Kidney (tissue), 14 donors: ENCODE results near the gene RYR3. TPM values are rescaled to one million over a fixed set of nuclear protein-coding genes. Genes with fewer than 3 reads are reported as not detected.

Experiments
- DNase-seq, 5 donors: peaks; one replicate each; pipeline ENCODE4 v3.0.0-alpha.2; 2013 to 2020
- FAIRE-seq: peaks from 2 replicates; lab custom pipeline; 2012; peaks lifted over from hg19 to GRCh38; lab: Jason Lieb, UNC
- H3K27ac ChIP-seq, 2 donors: one replicate each; pipeline ENCODE4 v1.7.0; 2013; ENCODE audit warnings: low read depth in 2 of 2, low read length in 2 of 2, inconsistent platforms in 1 of 2
- H3K27me3 ChIP-seq: one replicate; pipeline ENCODE4 v1.7.1; 2013; ENCODE audit warnings: low read length, inconsistent platforms; ENCODE audit not compliant: control insufficient read depth, insufficient read depth
- H3K36me3 ChIP-seq, 3 donors: one replicate each; pipeline versions ENCODE4 v1.7.0 to v1.7.1; 2013; ENCODE audit warnings: low read length in 3 of 3, control low read depth in 1 of 3, inconsistent platforms in 1 of 3; ENCODE audit not compliant: insufficient read depth in 3 of 3, control insufficient read depth in 2 of 3
- H3K4me1 ChIP-seq, 3 donors: one replicate each; pipeline versions ENCODE4 v1.7.0 to v1.7.1; 2013; ENCODE audit warnings: low read length in 3 of 3, inconsistent platforms in 1 of 3, low read depth in 1 of 3; ENCODE audit not compliant: control insufficient read depth in 2 of 3, insufficient read depth in 2 of 3
- H3K4me3 ChIP-seq, 3 donors: one replicate each; pipeline versions ENCODE4 v1.7.0 to v1.8.1; 2013; ENCODE audit warnings: low read length in 3 of 3, control low read depth in 1 of 3, inconsistent platforms in 1 of 3
- H3K9ac ChIP-seq, 3 donors: one replicate each; pipeline versions ENCODE4 v1.7.0 to v1.7.1; 2013; ENCODE audit warnings: low read length in 3 of 3, control low read depth in 1 of 3, inconsistent platforms in 1 of 3
- H3K9me3 ChIP-seq, 3 donors: one replicate each; pipeline versions ENCODE4 v1.7.0 to v1.7.1; 2013; ENCODE audit warnings: low read length in 3 of 3, control low read depth in 1 of 3, inconsistent platforms in 1 of 3; ENCODE audit not compliant: control insufficient read depth in 2 of 3, insufficient read depth in 1 of 3
- intact Hi-C: fragments of 100-400 bp; cut with DNase I; formaldehyde crosslinking; loops from one replicate; pipeline ENCODE4 v1.11.1; 2022
- polyA plus RNA-seq: library from polyadenylated mRNA; stranded (reverse); fragments of 350-450 nt; fragmentation: Illumina TruSeq; extraction: RNeasy Lipid Tissue Mini Kit (QIAGEN cat#74804); gene quantifications from one replicate; pipeline ENCODE4 v1.2.3, GENCODE V29; 2014; ENCODE audit warnings: low read depth, low replicate concordance; ENCODE audit not compliant: insufficient read depth
- total RNA-seq: library from RNA; stranded (reverse); fragmentation: NEBNext Ultra II Directional; extraction: Animal tissue kit (Norgen Biotek cat#: 25700); gene quantifications from one replicate; pipeline ENCODE4 v1.2.1, GENCODE V29; 2021
- TF ChIP-seq, protein P1 (sequence below): IDR thresholded peaks from 3 replicates; pipeline ENCODE4 v1.5.1; 2012; ENCODE audit warnings: mild to moderate bottlenecking, moderate library complexity, borderline replicate concordance; ENCODE audit not compliant: insufficient read depth; ENCODE audit errors: extremely low read depth
- donor health status: control.
- donor health status: control.
- donor health status: control.
- donor health status: control.
- donor health status: control.
- donor health status: DM: yes; HTN: yes; CAD: no.
- donor health status: Normal renal cell carcinoma (clear cell type).

Gene RYR3
- total and polyA plus RNA-seq, 2 donors from 2014 or later, result 0.90 to 10.5 TPM

DNA sequence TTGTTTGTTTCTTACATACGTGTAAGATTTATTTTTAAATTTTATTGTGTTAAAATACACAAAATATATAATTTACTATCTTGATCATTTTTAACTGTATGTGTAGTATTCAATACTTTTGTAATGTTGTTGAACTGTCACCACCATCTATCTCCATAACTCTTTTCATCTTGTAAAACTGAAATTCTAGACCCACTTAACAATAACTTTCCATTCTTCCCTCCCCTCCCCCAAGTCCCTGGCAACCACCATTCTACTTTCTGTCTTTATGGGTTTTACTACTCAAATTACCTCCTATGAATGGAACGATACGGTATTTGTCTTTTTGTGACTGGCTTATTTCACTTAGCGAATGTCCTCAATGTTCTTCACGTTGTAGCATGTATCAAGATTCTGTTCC is 395.4 kb downstream of the RYR3 start:
- intact Hi-C loops, result no loop called here
- FAIRE-seq, result no peak
- no peak for DNase-seq
- H3K9me3 ChIP-seq, result peaks cover 0 to 6% (median 3%) of the 10 kb centered on the region in 3 donors
- no peaks in the 10 kb centered on the region for H3K4me1 ChIP-seq
- TF ChIP-seq, protein P1, sequence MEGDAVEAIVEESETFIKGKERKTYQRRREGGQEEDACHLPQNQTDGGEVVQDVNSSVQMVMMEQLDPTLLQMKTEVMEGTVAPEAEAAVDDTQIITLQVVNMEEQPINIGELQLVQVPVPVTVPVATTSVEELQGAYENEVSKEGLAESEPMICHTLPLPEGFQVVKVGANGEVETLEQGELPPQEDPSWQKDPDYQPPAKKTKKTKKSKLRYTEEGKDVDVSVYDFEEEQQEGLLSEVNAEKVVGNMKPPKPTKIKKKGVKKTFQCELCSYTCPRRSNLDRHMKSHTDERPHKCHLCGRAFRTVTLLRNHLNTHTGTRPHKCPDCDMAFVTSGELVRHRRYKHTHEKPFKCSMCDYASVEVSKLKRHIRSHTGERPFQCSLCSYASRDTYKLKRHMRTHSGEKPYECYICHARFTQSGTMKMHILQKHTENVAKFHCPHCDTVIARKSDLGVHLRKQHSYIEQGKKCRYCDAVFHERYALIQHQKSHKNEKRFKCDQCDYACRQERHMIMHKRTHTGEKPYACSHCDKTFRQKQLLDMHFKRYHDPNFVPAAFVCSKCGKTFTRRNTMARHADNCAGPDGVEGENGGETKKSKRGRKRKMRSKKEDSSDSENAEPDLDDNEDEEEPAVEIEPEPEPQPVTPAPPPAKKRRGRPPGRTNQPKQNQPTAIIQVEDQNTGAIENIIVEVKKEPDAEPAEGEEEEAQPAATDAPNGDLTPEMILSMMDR, result no peak
- no peak overlapping the region for H3K9ac ChIP-seq
- no peak overlapping the region for H3K27ac ChIP-seq
- no peaks in the 10 kb centered on the region for H3K36me3 ChIP-seq
- no peak overlapping the region for H3K4me3 ChIP-seq
- H3K27me3 ChIP-seq, result no peaks in the 10 kb centered on the region

DNA sequence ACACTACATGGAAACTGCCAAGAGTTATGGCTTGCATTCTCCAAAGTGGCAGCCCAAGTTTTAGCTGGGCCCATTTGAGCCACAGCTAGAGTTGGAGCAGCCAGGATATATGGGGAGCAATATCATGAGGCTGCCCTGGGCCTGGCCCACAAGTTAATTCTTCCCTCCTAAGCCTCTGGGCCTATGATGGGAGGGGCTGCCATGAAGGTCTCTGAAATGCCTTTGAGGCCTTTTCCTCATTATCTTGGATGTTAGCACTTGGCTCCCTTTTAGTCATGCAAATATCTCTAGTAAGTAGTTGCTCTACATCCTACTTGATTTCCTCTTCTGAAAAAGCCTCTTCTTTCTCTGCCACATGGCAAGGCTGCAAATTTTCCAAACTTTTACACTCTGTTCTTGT is 400.0 kb downstream of the RYR3 start:
- TF ChIP-seq, protein P1, result no peak
- Histone ChIP-seq H3K9ac (no peak overlapping the region), H3K9me3 (peaks cover 0 to 6% (median 3%) of the 10 kb centered on the region in 3 donors), H3K27ac (no peak overlapping the region), H3K4me3 (no peak overlapping the region), H3K27me3 (no peaks in the 10 kb centered on the region), H3K4me1 (no peaks in the 10 kb centered on the region), H3K36me3 (no peaks in the 10 kb centered on the region)
- FAIRE-seq, result no peak
- no peak for DNase-seq
- intact Hi-C loops, result no loop called here

DNA sequence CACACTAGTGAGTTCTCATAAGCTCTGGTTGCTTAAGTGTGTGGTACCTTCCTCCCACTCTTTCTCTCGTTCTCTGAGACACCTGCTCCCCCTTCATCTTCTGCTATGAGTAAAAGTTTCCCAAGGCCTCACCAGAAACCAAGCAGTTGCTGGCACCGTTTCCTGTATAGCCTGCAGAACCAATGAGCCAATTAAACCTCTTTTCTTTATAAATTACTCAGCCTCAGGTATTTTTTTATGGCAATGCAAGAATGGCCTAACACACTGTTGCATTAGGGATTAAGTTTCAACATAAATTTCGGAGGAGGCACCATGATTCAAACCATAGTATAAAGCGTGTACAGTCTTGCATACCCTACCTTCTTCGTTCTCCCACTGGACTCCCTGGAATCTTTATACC is 405.3 kb downstream of the RYR3 start:
- H3K4me3 ChIP-seq, result no peak overlapping the region
- H3K36me3 ChIP-seq, result no peaks in the 10 kb centered on the region
- H3K27ac ChIP-seq, result no peak overlapping the region
- intact Hi-C loops, result no loop called here
- TF ChIP-seq, protein P1, result no peak
- no peaks in the 10 kb centered on the region for H3K27me3 ChIP-seq
- no peaks in the 10 kb centered on the region for H3K4me1 ChIP-seq
- DNase-seq, result no peak
- FAIRE-seq, result no peak
- H3K9ac ChIP-seq, result no peak overlapping the region
- no peaks in the 10 kb centered on the region for H3K9me3 ChIP-seq

DNA sequence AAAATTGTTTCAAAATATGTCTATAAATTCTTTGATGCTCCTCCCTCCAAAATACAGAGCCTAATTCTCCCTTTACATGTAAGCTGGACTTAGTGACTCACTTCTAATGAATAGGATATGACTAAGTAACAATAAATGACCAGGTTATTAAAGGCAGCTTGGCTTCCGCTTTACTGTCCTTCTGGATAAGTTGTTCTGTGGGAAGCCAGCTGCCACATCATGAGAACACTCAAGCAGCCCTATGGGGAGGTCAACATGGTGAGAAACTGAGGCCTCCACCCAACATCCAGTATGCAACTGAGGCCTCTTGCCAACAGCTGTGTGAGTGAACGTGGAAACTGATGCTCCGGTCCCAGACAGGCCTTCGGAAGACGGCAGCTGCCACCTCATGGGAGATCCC is 410.2 kb downstream of the RYR3 start:
- Histone ChIP-seq H3K9ac (no peak overlapping the region), H3K36me3 (no peaks in the 10 kb centered on the region), H3K4me3 (no peak overlapping the region), H3K4me1 (no peaks in the 10 kb centered on the region), H3K9me3 (no peaks in the 10 kb centered on the region), H3K27me3 (no peaks in the 10 kb centered on the region), H3K27ac (no peak overlapping the region)
- FAIRE-seq, result no peak
- TF ChIP-seq, protein P1, result no peak
- intact Hi-C loops, result no loop called here
- no peak for DNase-seq
